Nephron (organoid): ENCODE results near the gene ZMYND8.

Experiments used
- H3K27ac Mint-ChIP-seq, 3 experiments: 2 replicates each; pipeline ENCODE4 v1.8.0; 2020; ENCODE audit warnings: mixed read lengths in 3 of 3, mild to moderate bottlenecking in 2 of 3, moderate library complexity in 1 of 3
- H3K27me3 Mint-ChIP-seq: 2 replicates; pipeline ENCODE4 v1.8.0; 2021; ENCODE audit warnings: low read depth, mild to moderate bottlenecking, moderate library complexity, mixed read lengths
- H3K36me3 Mint-ChIP-seq: 2 replicates; pipeline ENCODE4 v1.8.0; 2020; ENCODE audit warnings: low read depth, mixed read lengths
- H3K4me1 Mint-ChIP-seq: 2 replicates; pipeline ENCODE4 v1.8.0; 2020; ENCODE audit warnings: mixed read lengths
- H3K4me3 Mint-ChIP-seq, 3 experiments: 2 replicates each; pipeline ENCODE4 v1.8.0; 2020; ENCODE audit warnings: mild to moderate bottlenecking in 3 of 3, mixed read lengths in 3 of 3, moderate library complexity in 2 of 3
- H3K9me3 Mint-ChIP-seq: 2 replicates; pipeline ENCODE4 v1.8.0; 2020; ENCODE audit warnings: mixed read lengths
- CTCF ChIP-seq, 3 experiments: fragments of 200-600 bp; sonication (generic); IDR thresholded peaks; one replicate each; pipeline ENCODE4 v1.5.0; 2021; ENCODE audit warnings: antibody characterized with exemption in 3 of 3; ENCODE audit not compliant: unreplicated experiment in 3 of 3

ZMYND8 gene

DNA sequence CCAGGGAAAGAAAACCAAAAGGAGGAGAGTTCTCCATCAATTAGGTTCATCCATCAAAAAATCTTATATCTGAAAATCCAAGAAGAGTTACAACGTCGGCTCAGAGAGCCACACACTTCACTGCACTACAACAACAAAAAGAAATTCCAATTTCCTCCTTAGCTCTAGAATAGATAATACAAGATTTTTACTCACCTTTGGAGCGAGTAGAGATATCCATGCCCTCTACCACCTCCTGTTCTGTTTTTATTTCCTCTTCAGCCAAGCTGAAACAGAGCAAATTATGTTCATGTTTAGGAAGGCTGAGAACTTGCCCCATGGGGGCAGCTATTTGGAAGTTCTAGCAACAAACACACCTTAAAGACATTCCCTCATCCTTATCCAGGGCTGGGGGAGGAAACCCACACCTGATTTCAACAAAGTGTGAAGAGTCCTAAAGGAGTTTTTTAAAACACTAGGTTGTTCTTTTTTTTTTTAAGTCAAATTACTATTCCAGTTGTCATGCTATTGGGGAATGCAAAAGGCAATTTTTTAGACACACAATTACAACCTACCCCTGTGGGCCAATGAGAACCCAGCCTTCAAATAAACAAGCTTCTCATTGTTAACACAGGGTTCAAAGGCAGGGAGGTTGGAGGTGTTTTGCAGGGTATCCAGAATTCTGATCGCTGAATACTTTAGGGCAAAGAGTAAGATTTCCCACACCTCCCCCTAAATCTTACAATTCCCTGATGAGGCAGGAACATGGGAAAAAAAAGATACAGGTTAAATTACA lies 8.7 kb downstream of the ZMYND8 start:
- TF ChIP-seq CTCF (IDR thresholded peaks at IDR 0.05; ENCODE audit: unreplicated experiment in 3 of 3): no peak
- Mint-ChIP-seq H3K4me3 (peak overlapping the region in 2 of 3 experiments; percentile 21 to 22), H3K4me1 (peaks cover 14% of the 10 kb centered on the region), H3K36me3 (peaks cover 42% of the 10 kb centered on the region), H3K27me3 (no peaks in the 10 kb centered on the region), H3K27ac (no peak overlapping the region), H3K9me3 (no peaks in the 10 kb centered on the region)

GRCh38 chr20:47346172-47346571 lies 10.3 kb downstream of the ZMYND8 start:
- Mint-ChIP-seq H3K4me3 (no peak overlapping the region), H3K9me3 (no peaks in the 10 kb centered on the region), H3K27ac (no peak overlapping the region), H3K27me3 (no peaks in the 10 kb centered on the region), H3K4me1 (peaks cover 14% of the 10 kb centered on the region), H3K36me3 (peaks cover 46% of the 10 kb centered on the region)
- no peak for TF ChIP-seq CTCF (IDR thresholded peaks at IDR 0.05; ENCODE audit: unreplicated experiment in 3 of 3)

GRCh38 chr20:47345214-47345613 lies 11.3 kb downstream of the ZMYND8 start:
- peak overlapping the region; percentile 43 to 78 (median 61) for H3K27ac Mint-ChIP-seq
- H3K9me3 Mint-ChIP-seq: no peaks in the 10 kb centered on the region
- H3K4me1 Mint-ChIP-seq: peaks cover 19% of the 10 kb centered on the region
- H3K36me3 Mint-ChIP-seq: peaks cover 51% of the 10 kb centered on the region
- no peaks in the 10 kb centered on the region for H3K27me3 Mint-ChIP-seq
- no peak for TF ChIP-seq CTCF (IDR thresholded peaks at IDR 0.05; ENCODE audit: unreplicated experiment in 3 of 3)
- H3K4me3 Mint-ChIP-seq: no peak overlapping the region

DNA sequence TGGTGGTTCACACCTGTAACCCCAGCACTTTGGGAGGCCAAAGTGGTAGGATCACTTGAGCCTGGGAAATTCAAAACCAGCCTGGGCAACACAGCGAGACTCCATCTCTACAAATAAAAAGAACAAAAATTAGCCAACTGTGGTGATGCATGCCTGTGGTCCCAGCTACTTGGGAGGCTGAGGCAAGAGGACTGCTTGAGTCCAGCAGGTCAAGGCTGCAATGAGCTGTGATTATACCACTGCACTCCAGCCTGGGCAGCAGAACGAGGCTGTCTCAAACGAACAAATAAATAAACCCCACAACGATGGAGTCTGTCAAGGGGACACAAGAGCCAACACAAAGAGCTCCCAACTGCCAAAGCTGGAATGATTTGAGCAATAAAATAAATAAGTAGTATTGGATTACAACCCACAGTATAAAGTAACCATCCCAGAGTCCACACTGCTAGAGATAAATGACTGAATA lies 13.5 kb downstream of the ZMYND8 start:
- no peak for TF ChIP-seq CTCF (IDR thresholded peaks at IDR 0.05; ENCODE audit: unreplicated experiment in 3 of 3)
- Mint-ChIP-seq H3K4me3 (no peak overlapping the region), H3K4me1 (peaks cover 25% of the 10 kb centered on the region), H3K27ac (peak overlapping the region; percentile 34 to 76 (median 72)), H3K27me3 (no peaks in the 10 kb centered on the region), H3K36me3 (peaks cover 65% of the 10 kb centered on the region), H3K9me3 (no peaks in the 10 kb centered on the region)

DNA sequence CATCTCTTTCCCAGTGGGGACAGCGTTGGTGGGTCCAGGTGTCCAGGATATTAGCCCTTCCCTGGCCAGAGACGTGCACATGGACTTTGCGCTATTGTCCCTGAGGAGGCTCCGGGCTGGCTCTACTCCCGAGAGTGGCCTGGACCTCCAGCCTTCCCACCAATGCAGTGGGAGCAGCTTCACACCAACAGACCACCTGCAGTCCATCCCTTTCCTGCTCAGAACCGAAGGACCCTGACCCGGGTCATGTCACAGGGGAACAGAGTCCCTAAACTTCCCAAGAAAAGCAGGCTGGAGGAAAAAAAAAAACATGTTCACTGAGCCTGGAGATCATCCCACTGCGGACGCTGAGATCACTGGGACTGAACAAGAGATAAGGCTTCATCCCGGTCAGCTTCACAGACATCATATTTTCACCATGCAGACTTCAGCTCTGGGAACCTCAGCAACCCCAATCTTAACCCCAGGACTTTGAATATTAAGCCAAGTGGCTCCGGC lies 18.3 kb downstream of the ZMYND8 start:
- TF ChIP-seq CTCF (IDR thresholded peaks at IDR 0.05; ENCODE audit: unreplicated experiment in 3 of 3): no peak
- peak overlapping the region; percentile 25 to 68 (median 35) for H3K27ac Mint-ChIP-seq
- peaks cover 47% of the 10 kb centered on the region for H3K36me3 Mint-ChIP-seq
- H3K4me1 Mint-ChIP-seq: peaks cover 36% of the 10 kb centered on the region
- no peaks in the 10 kb centered on the region for H3K27me3 Mint-ChIP-seq
- no peaks in the 10 kb centered on the region for H3K9me3 Mint-ChIP-seq
- no peak overlapping the region for H3K4me3 Mint-ChIP-seq

GRCh38 chr20:47337413-47337812 lies 19.1 kb downstream of the ZMYND8 start:
- H3K27ac Mint-ChIP-seq: no peak overlapping the region
- no peak overlapping the region for H3K4me3 Mint-ChIP-seq
- peaks cover 42% of the 10 kb centered on the region for H3K4me1 Mint-ChIP-seq
- H3K9me3 Mint-ChIP-seq: no peaks in the 10 kb centered on the region
- H3K27me3 Mint-ChIP-seq: no peaks in the 10 kb centered on the region
- peaks cover 47% of the 10 kb centered on the region for H3K36me3 Mint-ChIP-seq
- no peak for TF ChIP-seq CTCF (IDR thresholded peaks at IDR 0.05; ENCODE audit: unreplicated experiment in 3 of 3)
